Panc1 (cell line): ENCODE measurements around the gene DHX8. TPM values are rescaled to one million over a fixed set of nuclear protein-coding genes. Genes with fewer than 3 reads are reported as not detected.

Source experiments
- ATAC-seq: fragments of 200-7000 bp; cut with Tn5 transposase; 2 replicates; pipeline ENCODE4 v1.9.1; 2020; ENCODE audit warnings: mild to moderate bottlenecking, moderate library complexity
- BruUV-seq: library from RNA; stranded (reverse); fragments of 400-500 nt; replicated peaks from 2 replicates; lab custom pipeline; 2021; lab: Mats Ljungman, UMichigan
- CTCF ChIA-PET: fragments of 300-600 bp; sonication (Branson Sonifier 250); formaldehyde crosslinking; loops from one replicate; lab custom pipeline; 2022; ENCODE audit warnings: antibody characterized with exemption; lab: Charles Lee
- POLR2A ChIA-PET: fragments of 300-600 bp; sonication (Branson Sonifier 250); formaldehyde crosslinking; loops from one replicate; lab custom pipeline; 2022; ENCODE audit warnings: antibody characterized with exemption; lab: Charles Lee
- DNase-seq: peaks from one replicate; pipeline ENCODE4 v3.0.0-alpha.2; 2010; ENCODE audit warnings: low read depth, low spot score
- H3K27ac ChIP-seq: 2 replicates; pipeline ENCODE4 v1.5.1; 2011; ENCODE audit warnings: mild to moderate bottlenecking, low read length, inconsistent platforms
- H3K27me3 ChIP-seq: fragments of 200-500 bp; sonication (Bioruptor generic); 2 replicates; pipeline ENCODE4 v1.6.0; 2014; ENCODE audit warnings: low read length, inconsistent platforms; ENCODE audit not compliant: control insufficient read depth, insufficient read depth
- H3K36me3 ChIP-seq: fragments of 200-500 bp; sonication (Bioruptor generic); 2 replicates; pipeline ENCODE4 v1.5.1; 2014; ENCODE audit warnings: inconsistent platforms, mild to moderate bottlenecking, low read length, moderate library complexity; ENCODE audit not compliant: control insufficient read depth, insufficient read depth
- H3K4me1 ChIP-seq: 2 replicates; pipeline ENCODE4 v1.5.1; 2011; ENCODE audit warnings: inconsistent platforms, mild to moderate bottlenecking, low read length, moderate library complexity; ENCODE audit not compliant: control insufficient read depth, insufficient read depth
- H3K4me3 ChIP-seq, 2 experiments: 2 replicates each; pipeline ENCODE4 v1.5.1; 2011 to 2012; ENCODE audit warnings: low read depth in 2 of 2, low read length in 2 of 2, mild to moderate bottlenecking in 2 of 2, inconsistent platforms in 1 of 2, moderate library complexity in 1 of 2
- H3K9me3 ChIP-seq: fragments of 200-500 bp; sonication (Bioruptor generic); 2 replicates; pipeline ENCODE4 v1.5.1; 2014; ENCODE audit warnings: low read depth, mild to moderate bottlenecking, inconsistent platforms, low read length, moderate library complexity; ENCODE audit not compliant: control insufficient read depth, insufficient read depth
- CTCF ChIP-seq: fragments of 450-650 bp; IDR thresholded peaks from 2 replicates; pipeline ENCODE4 v1.5.1; 2017; ENCODE audit warnings: mild to moderate bottlenecking
- POLR2AphosphoS5 ChIP-seq: IDR thresholded peaks from 2 replicates; pipeline ENCODE4 v1.6.1; 2012; ENCODE audit warnings: mild to moderate bottlenecking, low read depth, low read length, moderate library complexity
- REST ChIP-seq, 2 experiments: IDR thresholded peaks; 2 replicates each; pipeline ENCODE4 v1.6.1; 2011 to 2012; ENCODE audit warnings: low read depth in 2 of 2, control low read depth in 1 of 2, low read length in 1 of 2, mild to moderate bottlenecking in 1 of 2, moderate library complexity in 1 of 2; ENCODE audit not compliant: insufficient read depth in 1 of 2
- SIN3A ChIP-seq: IDR thresholded peaks from 2 replicates; pipeline ENCODE4 v1.6.1; 2012; ENCODE audit warnings: low read depth, mild to moderate bottlenecking, low read length, moderate library complexity, borderline replicate concordance; ENCODE audit not compliant: insufficient read depth
- TCF7L2 ChIP-seq: IDR thresholded peaks from 2 replicates; pipeline ENCODE4 v1.6.1; 2011; ENCODE audit warnings: mild to moderate bottlenecking, low read depth, low read length, inconsistent platforms
- in situ Hi-C: cut with HindIII; loops from 2 replicates; pipeline ENCODE4 v1.10.0; 2016; ENCODE audit warnings: low sequenced_read_pairs, low pct_unique_long_range_greater_than_20kb
- intact Hi-C: fragments of 100-400 bp; cut with micrococcal nuclease; formaldehyde crosslinking; loops from one replicate; pipeline ENCODE4 v1.10.0; 2022; ENCODE audit not compliant: unreplicated experiment
- total RNA-seq: library from RNA; stranded (reverse); gene quantifications from one replicate; pipeline ENCODE4 v1.2.1, GENCODE V29; 2021; ENCODE audit not compliant: unreplicated experiment

Gene DHX8
- total RNA-seq, 1 experiment from 2014 or later: 45.6 TPM

GRCh38 chr17:43529947-43530287, 46.1 kb downstream of the DHX8 start:
- Histone ChIP-seq H3K9me3 (no peaks in the 10 kb centered on the region), H3K36me3 (no peaks in the 10 kb centered on the region), H3K4me1 (no peaks in the 10 kb centered on the region; the same call in 1 of the 2 replicates), H3K4me3 (no peak overlapping the region), H3K27ac (no peak overlapping the region), H3K27me3 (no peaks in the 10 kb centered on the region)
- POLR2A ChIA-PET: no interaction called here
- intact Hi-C loops (no loop called here), in situ Hi-C loops (no loop called here)
- no peak for DNase-seq
- no peak for ATAC-seq
- TF ChIP-seq TCF7L2 (no peak), CTCF (no peak), POLR2AphosphoS5 (no peak), REST (IDR thresholded peaks at IDR 0.05; ENCODE audit: insufficient read depth in 1 of 2, low read depth in 2 of 2, low read length in 1 of 2) (no peak), SIN3A (no peak)
- BruUV-seq: no TSS peak
- CTCF ChIA-PET: no interaction called here

- ATAC-seq (no peak), DNase-seq (no peak)
- intact Hi-C loops (no loop called here), in situ Hi-C loops (no loop called here)
- Histone ChIP-seq H3K27me3 (no peaks in the 10 kb centered on the region), H3K4me1 (no peaks in the 10 kb centered on the region; the same call in 1 of the 2 replicates), H3K4me3 (no peak overlapping the region), H3K9me3 (no peaks in the 10 kb centered on the region), H3K36me3 (no peaks in the 10 kb centered on the region), H3K27ac (no peak overlapping the region)
- BruUV-seq: no TSS peak
- POLR2A ChIA-PET: no interaction called here
- no peak for TF ChIP-seq POLR2AphosphoS5
- TF ChIP-seq TCF7L2: no peak
- no peak for TF ChIP-seq REST (IDR thresholded peaks at IDR 0.05; ENCODE audit: insufficient read depth in 1 of 2, low read depth in 2 of 2, low read length in 1 of 2)
- TF ChIP-seq SIN3A: no peak
- CTCF ChIA-PET: no interaction called here
Measured at GRCh38 chr17:43530288-43531081, 46.7 kb downstream of the DHX8 start.
